Endothelial cell of coronary artery (primary cell): Measurements from ENCODE around the gene ERCC3. TPM values are rescaled to one million over a fixed set of nuclear protein-coding genes. Genes with fewer than 3 reads are reported as not detected.

ENCODE experiments used
- total RNA-seq: library from RNA; depleted of rRNA; stranded (reverse); fragments of >200 nt; gene quantifications from 2 replicates; pipeline ENCODE4 v1.2.3, GENCODE V29; 2014

ERCC3 gene
- total RNA-seq = 30.0 and 37.6 TPM in 2 replicates

GRCh38 chr2:127293748-127294562, at the start of gene ERCC3:
TSS of gene ERCC3 (minus strand) at chr2:127294144. CDS start at chr2:127294081, 63 bp downstream.

DNA sequence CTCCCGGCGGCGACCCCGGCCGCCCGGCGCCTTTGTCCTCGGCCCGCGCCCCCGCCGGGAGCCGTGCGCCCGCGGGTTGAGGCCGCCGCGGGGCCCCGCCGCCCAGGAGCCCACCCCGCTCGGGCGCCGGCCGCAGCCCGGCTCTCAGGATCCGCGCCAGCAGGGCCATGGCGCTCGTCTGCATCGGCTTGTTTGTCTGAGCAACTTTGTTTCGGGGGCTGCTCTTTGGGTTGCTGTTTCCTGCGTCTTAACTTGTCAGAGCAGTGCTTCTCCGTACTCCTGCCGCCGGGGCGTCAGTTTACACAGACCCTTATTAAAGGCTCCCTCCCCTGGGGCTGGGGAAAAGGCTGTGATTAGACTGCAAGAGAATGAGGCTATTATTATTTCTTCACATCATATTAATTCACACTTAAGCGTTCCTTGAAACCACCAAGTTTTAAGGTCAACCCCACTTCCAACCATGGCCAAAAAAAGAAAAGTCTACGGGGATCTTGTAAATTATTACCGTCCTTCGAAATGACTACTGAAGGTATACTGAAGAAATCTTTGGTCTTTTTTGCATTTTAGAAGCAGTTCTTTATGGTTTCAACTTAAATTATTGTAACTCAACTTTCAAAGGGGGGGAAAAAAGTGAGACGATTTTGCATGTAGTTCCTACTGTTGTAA, 73.7 kb downstream of the ERCC3 start, which contains the start of gene CYP27C1:
Gene CYP27C1, minus strand, starts transcription at position 198 of the 666 bp plus-strand sequence. Its CDS starts 29 bp downstream, at position 169.

Other genes with a start within 250 kb of the ERCC3 start
- gene BIN1, start 187.0 kb downstream of the ERCC3 start, total RNA-seq = 68.0 and 70.7 TPM in 2 replicates
- gene CYP27C1, start 73.8 kb downstream of the ERCC3 start, total RNA-seq = under 0.01 and 0.28 TPM in 2 replicates
- gene MAP3K2, start 93.8 kb upstream of the ERCC3 start, total RNA-seq = 10.1 and 14.4 TPM in 2 replicates
- not detected in 2 replicates for gene PROC, start 124.3 kb upstream of the ERCC3 start, total RNA-seq
- 44.4 and 53.7 TPM in 2 replicates for gene IWS1, start 232.3 kb upstream of the ERCC3 start, total RNA-seq
- 0.09 and 0.47 TPM in 2 replicates for gene MYO7B, start 241.5 kb upstream of the ERCC3 start, total RNA-seq